B cell (primary cell): Measurements from ENCODE around the gene THY1. TPM values are rescaled to one million over a fixed set of nuclear protein-coding genes. Genes with fewer than 3 reads are reported as not detected.

Experiments used
- ATAC-seq: fragments of 200-7000 bp; cut with Tn5 transposase; one replicate; pipeline ENCODE4 v1.10.0; 2021; ENCODE audit warnings: low read depth, mild to moderate bottlenecking, moderate number of reproducible peaks, moderate library complexity
- CTCF ChIA-PET: fragments of 350-600 bp; sonication (Branson Sonifier 250); formaldehyde crosslinking; loops from one replicate; lab custom pipeline; 2021; ENCODE audit warnings: antibody characterized with exemption, inconsistent platforms; lab: Charles Lee
- POLR2A ChIA-PET: fragments of 350-600 bp; sonication (Branson Sonifier 250); formaldehyde crosslinking; loops from one replicate; lab custom pipeline; 2021; ENCODE audit warnings: antibody characterized with exemption; lab: Charles Lee
- DNase-seq: peaks from one replicate; pipeline ENCODE4 v3.0.0; 2013
- H2AFZ ChIP-seq: 2 replicates; pipeline ENCODE4 v1.6.1; 2012; ENCODE audit warnings: mild to moderate bottlenecking, low read depth, low read length; ENCODE audit not compliant: insufficient read depth, poor library complexity, severe bottlenecking
- H3K27ac ChIP-seq, 2 donors: 1 replicate in 1 of 2; 2 replicates in 1 of 2; pipeline ENCODE4 v1.5.1; 2012 to 2013; ENCODE audit warnings: low read length in 2 of 2, mild to moderate bottlenecking in 2 of 2, moderate library complexity in 1 of 2
- H3K27me3 ChIP-seq, 4 experiments: fragments of 200-600 bp in 1 of 4; sonication (generic) in 1 of 4; replicated peaks in 1 of 4; 1 replicate in 2 of 4; 2 replicates in 2 of 4; pipeline versions ENCODE4 v1.6.1 to v1.7.0; 2013 to 2016; ENCODE audit warnings: low read length in 3 of 4, mild to moderate bottlenecking in 2 of 4, mixed read lengths in 1 of 4, moderate library complexity in 1 of 4; ENCODE audit not compliant: insufficient read depth in 4 of 4, control insufficient read depth in 3 of 4; ENCODE audit errors: control extremely low read depth in 1 of 4
- H3K36me3 ChIP-seq, 2 experiments: replicated peaks in 1 of 2; 1 replicate in 1 of 2; 2 replicates in 1 of 2; pipeline versions ENCODE4 v1.6.1 to v1.7.1; 2013; ENCODE audit warnings: low read length in 1 of 2; ENCODE audit not compliant: insufficient read depth in 2 of 2, control insufficient read depth in 1 of 2; ENCODE audit errors: control extremely low read depth in 1 of 2, extremely low read depth in 1 of 2
- H3K4me1 ChIP-seq, 2 donors: fragments of 200-600 bp in 1 of 2; sonication (generic) in 1 of 2; 1 replicate in 1 of 2; 2 replicates in 1 of 2; pipeline versions ENCODE4 v1.5.1 to v1.6.1; 2013 to 2017; ENCODE audit warnings: low read length in 2 of 2; ENCODE audit not compliant: control insufficient read depth in 2 of 2, insufficient read depth in 2 of 2
- H3K4me2 ChIP-seq: replicated peaks from 2 replicates; pipeline ENCODE3; 2012; ENCODE audit warnings: mild to moderate bottlenecking, low read depth, low read length; ENCODE audit not compliant: poor library complexity, severe bottlenecking
- H3K4me3 ChIP-seq, 5 experiments: fragments of 200-600 bp in 1 of 5; sonication (generic) in 1 of 5; 1 replicate in 3 of 5; 2 replicates in 2 of 5; pipeline versions ENCODE4 v1.5.1 to v1.7.0; 2011 to 2016; ENCODE audit warnings: low read length in 4 of 5, mild to moderate bottlenecking in 4 of 5, low read depth in 2 of 5, control low read depth in 1 of 5, moderate library complexity in 1 of 5; ENCODE audit not compliant: insufficient read depth in 1 of 5; ENCODE audit errors: control extremely low read depth in 1 of 5, extremely low read depth in 1 of 5
- H3K79me2 ChIP-seq: fragments of 200-600 bp; sonication (generic); one replicate; pipeline ENCODE4 v1.6.0; 2016; ENCODE audit warnings: low read length; ENCODE audit not compliant: control insufficient read depth, insufficient read depth
- H3K9ac ChIP-seq: fragments of 200-600 bp; sonication (generic); 2 replicates; pipeline ENCODE4 v1.6.1; 2017; ENCODE audit warnings: mild to moderate bottlenecking, low read length, moderate library complexity
- H3K9me3 ChIP-seq, 3 donors: one replicate each; pipeline versions ENCODE4 v1.6.1 to v1.7.1; 2013; ENCODE audit warnings: low read length in 2 of 3; ENCODE audit not compliant: control insufficient read depth in 2 of 3, insufficient read depth in 1 of 3; ENCODE audit errors: control extremely low read depth in 1 of 3
- H4K20me1 ChIP-seq: 2 replicates; pipeline ENCODE4 v1.6.0; 2012; ENCODE audit warnings: mild to moderate bottlenecking, low read length; ENCODE audit not compliant: insufficient read depth, control insufficient read depth, poor library complexity, severe bottlenecking
- H3K27ac Mint-ChIP-seq: one replicate; pipeline ENCODE4 v1.8.0; 2021; ENCODE audit warnings: mixed read lengths
- H3K27me3 Mint-ChIP-seq: one replicate; pipeline ENCODE4 v1.8.0; 2021; ENCODE audit warnings: mixed read lengths
- H3K4me1 Mint-ChIP-seq: one replicate; pipeline ENCODE4 v1.8.0; 2021; ENCODE audit warnings: mixed read lengths
- H3K4me3 Mint-ChIP-seq: one replicate; pipeline ENCODE4 v1.8.0; 2021; ENCODE audit warnings: mixed read lengths
- H3K9me3 Mint-ChIP-seq: one replicate; pipeline ENCODE4 v1.8.0; 2022; ENCODE audit warnings: mixed read lengths; ENCODE audit not compliant: insufficient read depth
- CTCF ChIP-seq: fragments of 200-600 bp; IDR thresholded peaks from one replicate; pipeline ENCODE4 v1.8.0; 2022; ENCODE audit warnings: antibody characterized with exemption, mild to moderate bottlenecking
- EZH2 ChIP-seq: IDR thresholded peaks from 2 replicates; pipeline ENCODE4 v1.6.1; 2012; ENCODE audit warnings: borderline replicate concordance, low read depth, mild to moderate bottlenecking, moderate library complexity, low read length; ENCODE audit not compliant: insufficient read depth, poor library complexity, severe bottlenecking
- WGBS: methylation state at CpG from one replicate; pipeline ENCODE4 v1.1.5; 2013; ENCODE audit warnings: missing lambda C conversion rate; ENCODE audit not compliant: insufficient coverage; 5-methylcytosine and 5-hydroxymethylcytosine counted together
- intact Hi-C: fragments of 100-400 bp; cut with micrococcal nuclease; formaldehyde crosslinking; loops from one replicate; pipeline ENCODE4 v1.10.0; 2022
- polyA plus RNA-seq: library from polyadenylated mRNA; depleted of rRNA; stranded (reverse); fragments of >200 nt; gene quantifications from 2 replicates; pipeline ENCODE4 v1.2.3, GENCODE V29; 2012
- total RNA-seq, 2 donors: library from RNA; stranded (reverse); fragments of 120-200 nt in 1 of 2; gene quantifications; 1 replicate in 1 of 2; 2 replicates in 1 of 2; pipeline versions ENCODE4 v1.2.3 to v1.2.4, GENCODE V29; 2013 to 2022

THY1 gene
- total and polyA plus RNA-seq, 2 donors (not counting 1 experiment from before 2014, with no cell fraction given): not detected

- no peaks in the 10 kb centered on the region for H3K36me3 ChIP-seq
- Mint-ChIP-seq H3K27me3 (peaks cover 58% of the 10 kb centered on the region), H3K4me1 (peaks cover 8% of the 10 kb centered on the region), H3K4me3 (no peak overlapping the region), H3K9me3 (no peaks in the 10 kb centered on the region), H3K27ac (no peak overlapping the region)
- POLR2A ChIA-PET: interaction anchor here (0.6 kb wide), 1 partner anchor 30 kb away, joined by 11 read pairs; no protein-coding TSS in a partner anchor
- H3K4me2 ChIP-seq: no peak overlapping the region
- DNase-seq: no peak
- no peaks in the 10 kb centered on the region for H4K20me1 ChIP-seq
- CTCF ChIA-PET: interaction anchor here (0.5 to 3.6 kb wide), 7 partner anchors 8 to 45 kb away, joined by 3 to 16 read pairs (median 3); no protein-coding TSS in a partner anchor
- H3K9me3 ChIP-seq: peaks cover 0 to 16% (median 0%) of the 10 kb centered on the region in 3 donors
- no peak for TF ChIP-seq CTCF
- no peak for TF ChIP-seq EZH2
- WGBS: 79% methylated on average over 16 of the region's 17 CpGs
- peaks cover 0 to 45% (median 22%) of the 10 kb centered on the region in 4 experiments for H3K27me3 ChIP-seq
- H2AFZ ChIP-seq: no peak overlapping the region
- no peak overlapping the region for H3K27ac ChIP-seq
- intact Hi-C loops: no loop called here
- ATAC-seq: no peak
- H3K4me3 ChIP-seq: no peak overlapping the region
- no peaks in the 10 kb centered on the region for H3K79me2 ChIP-seq
- no peak overlapping the region for H3K9ac ChIP-seq
- peaks cover 10 to 15% of the 10 kb centered on the region in 2 donors for H3K4me1 ChIP-seq
Measured at GRCh38 chr11:119368121-119369034, 54.6 kb downstream of the THY1 start.

DNA sequence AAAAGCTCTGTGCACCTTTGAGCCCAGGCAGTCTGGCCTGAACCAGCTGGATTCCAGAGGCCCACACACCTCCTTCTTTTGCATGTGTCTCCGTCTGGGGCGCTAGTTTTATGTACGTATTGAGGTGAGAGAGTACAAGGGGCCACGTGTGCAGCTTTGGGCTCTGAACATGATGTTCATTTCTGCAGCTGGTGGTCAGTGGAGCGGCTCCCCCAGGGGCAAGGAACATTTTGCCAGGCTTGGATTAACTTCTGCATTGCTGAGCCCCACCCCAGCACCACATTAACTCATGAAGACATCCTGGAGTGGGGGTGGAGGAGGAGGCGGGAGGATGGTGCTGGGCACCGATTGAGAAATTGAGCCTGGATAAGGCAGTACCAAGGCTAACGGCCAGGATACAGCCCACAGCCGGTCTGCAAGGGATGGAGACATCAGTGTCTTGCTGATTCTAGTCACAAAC, 55.3 kb downstream of the THY1 start:
- POLR2A ChIA-PET: interaction anchor here (0.6 kb wide), 1 partner anchor 29 kb away, joined by 11 read pairs; no protein-coding TSS in a partner anchor
- Histone ChIP-seq H3K27ac (no peak overlapping the region), H3K36me3 (no peaks in the 10 kb centered on the region)

More for the DNA sequence above, 55.3 kb downstream of the THY1 start:
- Histone ChIP-seq H3K9me3 (peaks cover 0 to 19% (median 0%) of the 10 kb centered on the region in 3 donors), H3K9ac (no peak overlapping the region), H3K79me2 (no peaks in the 10 kb centered on the region), H3K4me2 (no peak overlapping the region), H3K4me1 (peaks cover 15 to 19% of the 10 kb centered on the region in 2 donors), H3K27me3 (peaks cover 0 to 52% (median 26%) of the 10 kb centered on the region in 4 experiments), H4K20me1 (no peaks in the 10 kb centered on the region), H3K4me3 (no peak overlapping the region), H2AFZ (no peak overlapping the region)
- H3K27ac Mint-ChIP-seq: no peak overlapping the region
- peaks cover 62% of the 10 kb centered on the region for H3K27me3 Mint-ChIP-seq
- H3K4me1 Mint-ChIP-seq: peaks cover 11% of the 10 kb centered on the region
- TF ChIP-seq CTCF (no peak), EZH2 (no peak)
- CTCF ChIA-PET: interaction anchor here (0.5 to 3.6 kb wide), 4 partner anchors 9 to 12 kb away, joined by 3 to 16 read pairs (median 4); no protein-coding TSS in a partner anchor
- no peak overlapping the region for H3K4me3 Mint-ChIP-seq
- H3K9me3 Mint-ChIP-seq: no peaks in the 10 kb centered on the region
- no peak for ATAC-seq
- 77% methylated on average over 3 of the region's 9 CpGs for WGBS
- intact Hi-C loops: no loop called here
- DNase-seq: no peak
